SU-DHL-6 (cell line): ENCODE results near the gene CHD5.

ENCODE experiments used
- H2AFZ ChIP-seq: fragments of 200-600 bp; sonication (generic); 2 replicates; pipeline ENCODE4 v1.6.1; 2014; ENCODE audit warnings: low read depth, mild to moderate bottlenecking, moderate library complexity, mixed read lengths, antibody characterized with exemption, low read length; ENCODE audit not compliant: severe bottlenecking
- H3F3A ChIP-seq: fragments of 200-600 bp; shearing (Covaris generic); 2 replicates; pipeline ENCODE4 v1.6.0; 2016; ENCODE audit warnings: antibody characterized with exemption, mild to moderate bottlenecking; ENCODE audit not compliant: insufficient read depth
- H3K27ac ChIP-seq: fragments of 200-600 bp; sonication (generic); 2 replicates; pipeline ENCODE4 v1.5.1; 2016; ENCODE audit warnings: low read depth, mild to moderate bottlenecking, low read length, moderate library complexity, mixed read lengths
- H3K27me3 ChIP-seq: fragments of 200-600 bp; sonication (generic), shearing (Covaris generic); 2 replicates; pipeline ENCODE4 v1.6.0; 2014; ENCODE audit warnings: mild to moderate bottlenecking, low read length
- H3K36me3 ChIP-seq: fragments of 200-600 bp; sonication (generic); 2 replicates; pipeline ENCODE4 v1.6.1; 2014; ENCODE audit warnings: mild to moderate bottlenecking, low read length, mixed read lengths
- H3K4me2 ChIP-seq: fragments of 300-600, 200-600 bp; shearing (Covaris generic), sonication (generic); 2 replicates; pipeline ENCODE4 v1.6.0; 2014; ENCODE audit warnings: low read length, low read depth, mild to moderate bottlenecking; ENCODE audit not compliant: poor library complexity, severe bottlenecking
- H3K4me3 ChIP-seq: fragments of 200-600 bp; sonication (generic); 2 replicates; pipeline ENCODE4 v1.5.1; 2014; ENCODE audit warnings: antibody characterized with exemption, low read length, mild to moderate bottlenecking, mixed read lengths; ENCODE audit not compliant: insufficient read depth, poor library complexity, severe bottlenecking
- H3K79me2 ChIP-seq: fragments of 200-600 bp; sonication (generic); 2 replicates; pipeline ENCODE4 v1.6.1; 2014; ENCODE audit warnings: mild to moderate bottlenecking, low read length, moderate library complexity; ENCODE audit not compliant: insufficient read depth
- H3K9ac ChIP-seq: fragments of 200-600 bp; sonication (generic); 2 replicates; pipeline ENCODE4 v1.7.0; 2014; ENCODE audit warnings: mild to moderate bottlenecking, low read length
- H3K9me2 ChIP-seq: fragments of 200-600 bp; sonication (generic); replicated peaks from 2 replicates; pipeline ENCODE4 v1.6.1; 2014; ENCODE audit warnings: low read length; ENCODE audit not compliant: insufficient read depth
- H3K9me3 ChIP-seq: fragments of 200-600 bp; sonication (generic); 2 replicates; pipeline ENCODE4 v1.6.1; 2014; ENCODE audit warnings: low read length, mixed read lengths; ENCODE audit not compliant: insufficient read depth
- H4K20me1 ChIP-seq: fragments of 200-600 bp; sonication (generic); 2 replicates; pipeline ENCODE4 v1.6.1; 2014; ENCODE audit warnings: low read depth, mild to moderate bottlenecking, antibody characterized with exemption, low read length, moderate library complexity, mixed read lengths
- CTCF ChIP-seq: fragments of 200-600 bp; sonication (generic); IDR thresholded peaks from one replicate; pipeline ENCODE4 v1.5.1; 2017; ENCODE audit warnings: antibody characterized with exemption, mild to moderate bottlenecking, low read length, moderate library complexity; ENCODE audit not compliant: insufficient read depth, poor library complexity, severe bottlenecking
- EZH2phosphoT487 ChIP-seq: fragments of 200-600 bp; sonication (generic), shearing (Covaris generic); conservative IDR thresholded peaks from 2 replicates; pipeline ENCODE4 v1.6.1; 2018; ENCODE audit warnings: mild to moderate bottlenecking, antibody characterized with exemption, low read length, moderate library complexity, mixed read lengths

Gene CHD5

GRCh38 chr1:6185635-6186382, 5.7 kb upstream of the CHD5 start:
- peaks cover 7% of the 10 kb centered on the region for H3F3A ChIP-seq
- no peaks in the 10 kb centered on the region; the same call in 1 of the 2 replicates for H3K79me2 ChIP-seq
- no peak overlapping the region for H3K4me3 ChIP-seq
- no peaks in the 10 kb centered on the region for H3K27me3 ChIP-seq
- no peaks in the 10 kb centered on the region for H3K9me2 ChIP-seq
- H3K36me3 ChIP-seq, result no peaks in the 10 kb centered on the region
- TF ChIP-seq EZH2phosphoT487, result no peak
- peak; percentile 9 for TF ChIP-seq CTCF
- no peak overlapping the region for H3K9ac ChIP-seq
- no peaks in the 10 kb centered on the region for H3K9me3 ChIP-seq
- no peak overlapping the region for H2AFZ ChIP-seq
- H3K4me2 ChIP-seq, result no peak overlapping the region
- H3K27ac ChIP-seq, result no peak overlapping the region
- H4K20me1 ChIP-seq, result no peaks in the 10 kb centered on the region

GRCh38 chr1:6185151-6185550, 5.0 kb upstream of the CHD5 start:
- Histone ChIP-seq H3K9me3 (no peaks in the 10 kb centered on the region), H4K20me1 (no peaks in the 10 kb centered on the region), H3F3A (peaks cover 7% of the 10 kb centered on the region), H3K4me3 (no peak overlapping the region), H3K27ac (no peak overlapping the region), H3K79me2 (no peaks in the 10 kb centered on the region), H3K4me2 (no peak overlapping the region), H3K9ac (no peak overlapping the region), H3K9me2 (no peaks in the 10 kb centered on the region), H3K36me3 (no peaks in the 10 kb centered on the region), H2AFZ (no peak overlapping the region), H3K27me3 (no peaks in the 10 kb centered on the region)
- TF ChIP-seq EZH2phosphoT487 (no peak), CTCF (no peak)

GRCh38 chr1:6184083-6184783, 4.1 kb upstream of the CHD5 start:
- TF ChIP-seq CTCF, result no peak
- no peak for TF ChIP-seq EZH2phosphoT487
- H3K27ac ChIP-seq, result no peak overlapping the region
- H4K20me1 ChIP-seq, result no peaks in the 10 kb centered on the region
- no peak overlapping the region for H2AFZ ChIP-seq
- peaks cover 7% of the 10 kb centered on the region for H3F3A ChIP-seq
- H3K27me3 ChIP-seq, result no peaks in the 10 kb centered on the region
- no peaks in the 10 kb centered on the region for H3K79me2 ChIP-seq
- no peak overlapping the region for H3K4me3 ChIP-seq
- no peak overlapping the region for H3K9ac ChIP-seq
- H3K36me3 ChIP-seq, result no peaks in the 10 kb centered on the region
- no peaks in the 10 kb centered on the region for H3K9me3 ChIP-seq
- no peak overlapping the region for H3K4me2 ChIP-seq
- H3K9me2 ChIP-seq, result no peaks in the 10 kb centered on the region
